OCI-LY7 (cell line): ENCODE results near the gene ACAP1.

Experiments used
- CTCF ChIP-seq: fragments of 200-600 bp; sonication (generic); conservative IDR thresholded peaks from 2 replicates; pipeline ENCODE4 v1.5.1; 2014; ENCODE audit warnings: mild to moderate bottlenecking, antibody characterized with exemption, low read length, moderate library complexity, mixed read lengths
- EZH2phosphoT487 ChIP-seq: fragments of 200-600 bp; sonication (generic); IDR thresholded peaks from 2 replicates; pipeline ENCODE4 v1.6.1; 2018; ENCODE audit warnings: low read depth, borderline replicate concordance, mild to moderate bottlenecking, mixed run types, antibody characterized with exemption, low read length, moderate library complexity, mixed read lengths

GRCh38 chr17:7324438-7324779 is 11.9 kb upstream of the ACAP1 start:
- TF ChIP-seq CTCF (no peak; the same call in 1 of the 2 replicates), EZH2phosphoT487 (no peak)
